Fibroblast of mammary gland (primary cell): ENCODE data around the gene CACNA1B.

ENCODE experiments used
- DNase-seq: peaks from one replicate; pipeline ENCODE4 v3.0.0-alpha.2; 2010; ENCODE audit warnings: low read depth
- H3K4me3 ChIP-seq: 2 replicates; pipeline ENCODE4 v1.5.1; 2011; ENCODE audit warnings: low read depth, mild to moderate bottlenecking, low read length, moderate library complexity; ENCODE audit not compliant: control insufficient read depth
- TF ChIP-seq, protein P1 (sequence below): conservative IDR thresholded peaks from 2 replicates; pipeline ENCODE4 v1.5.1; 2011; ENCODE audit warnings: low read depth, low read length, inconsistent platforms; ENCODE audit not compliant: control insufficient read depth, insufficient read depth

The CACNA1B gene

DNA sequence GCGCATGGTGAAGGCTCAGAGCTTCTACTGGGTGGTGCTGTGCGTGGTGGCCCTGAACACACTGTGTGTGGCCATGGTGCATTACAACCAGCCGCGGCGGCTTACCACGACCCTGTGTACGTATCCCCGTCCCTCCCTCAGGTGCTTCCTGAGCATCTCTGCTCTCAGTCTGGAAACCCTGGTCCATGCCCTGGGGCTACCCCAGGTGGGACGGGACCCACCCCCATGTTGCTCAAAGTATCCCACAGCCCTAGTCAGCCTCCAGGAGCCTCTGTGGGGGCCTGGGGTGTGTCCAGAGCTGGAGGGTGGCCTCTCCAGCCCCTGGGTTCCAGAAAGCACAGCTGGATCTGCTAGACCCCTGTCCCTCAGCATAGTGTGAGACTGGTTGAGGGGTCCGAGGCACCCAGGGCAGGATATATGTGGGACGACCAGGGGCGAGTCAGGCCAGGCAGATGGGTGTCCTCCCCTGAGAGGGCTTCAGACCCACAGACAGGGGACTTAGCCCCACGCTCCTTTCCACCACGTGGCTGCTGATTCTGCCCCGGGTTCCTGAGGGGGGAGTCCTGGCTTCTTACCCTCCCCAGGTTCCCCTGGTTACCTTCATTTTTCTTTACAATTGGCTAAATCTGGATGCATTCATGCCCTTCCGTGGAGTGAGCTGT, 94.0 kb downstream of the CACNA1B start:
- no peak for DNase-seq
- TF ChIP-seq, protein P1, sequence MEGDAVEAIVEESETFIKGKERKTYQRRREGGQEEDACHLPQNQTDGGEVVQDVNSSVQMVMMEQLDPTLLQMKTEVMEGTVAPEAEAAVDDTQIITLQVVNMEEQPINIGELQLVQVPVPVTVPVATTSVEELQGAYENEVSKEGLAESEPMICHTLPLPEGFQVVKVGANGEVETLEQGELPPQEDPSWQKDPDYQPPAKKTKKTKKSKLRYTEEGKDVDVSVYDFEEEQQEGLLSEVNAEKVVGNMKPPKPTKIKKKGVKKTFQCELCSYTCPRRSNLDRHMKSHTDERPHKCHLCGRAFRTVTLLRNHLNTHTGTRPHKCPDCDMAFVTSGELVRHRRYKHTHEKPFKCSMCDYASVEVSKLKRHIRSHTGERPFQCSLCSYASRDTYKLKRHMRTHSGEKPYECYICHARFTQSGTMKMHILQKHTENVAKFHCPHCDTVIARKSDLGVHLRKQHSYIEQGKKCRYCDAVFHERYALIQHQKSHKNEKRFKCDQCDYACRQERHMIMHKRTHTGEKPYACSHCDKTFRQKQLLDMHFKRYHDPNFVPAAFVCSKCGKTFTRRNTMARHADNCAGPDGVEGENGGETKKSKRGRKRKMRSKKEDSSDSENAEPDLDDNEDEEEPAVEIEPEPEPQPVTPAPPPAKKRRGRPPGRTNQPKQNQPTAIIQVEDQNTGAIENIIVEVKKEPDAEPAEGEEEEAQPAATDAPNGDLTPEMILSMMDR = no peak
- H3K4me3 ChIP-seq = no peak overlapping the region

DNA sequence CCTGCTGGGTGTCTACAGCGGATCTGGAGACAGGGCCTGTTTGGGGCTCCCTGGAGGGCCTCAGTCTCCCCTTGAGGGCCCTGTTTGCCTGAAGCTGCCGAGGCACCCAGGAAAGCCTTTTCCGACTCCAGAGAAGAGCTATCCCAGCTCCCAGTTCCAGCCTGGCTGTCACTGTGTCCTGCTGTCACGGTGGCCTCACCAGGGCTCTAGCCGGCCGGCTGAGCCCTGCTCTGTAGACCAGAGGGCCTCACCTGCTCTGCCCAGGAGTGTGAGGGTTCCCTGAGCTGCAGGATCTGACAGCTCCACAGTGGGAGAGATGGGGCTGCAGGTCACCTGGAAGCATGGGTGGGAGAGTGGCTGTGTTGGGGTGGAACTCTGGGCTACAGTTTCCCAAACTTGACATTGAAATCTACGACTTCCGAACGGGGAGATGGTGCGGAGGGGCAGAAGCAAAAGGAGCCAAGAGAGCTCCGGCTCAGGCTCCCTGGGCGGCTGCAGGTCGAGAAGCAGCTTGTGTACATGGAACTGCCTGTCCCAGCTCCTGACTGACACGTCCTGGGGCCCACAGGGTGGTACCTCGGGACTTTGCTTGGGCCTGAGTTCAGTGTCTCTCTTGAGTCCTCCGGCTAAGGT, 94.9 kb downstream of the CACNA1B start:
- TF ChIP-seq, protein P1 = no peak
- no peak overlapping the region for H3K4me3 ChIP-seq
- DNase-seq = no peak

DNA sequence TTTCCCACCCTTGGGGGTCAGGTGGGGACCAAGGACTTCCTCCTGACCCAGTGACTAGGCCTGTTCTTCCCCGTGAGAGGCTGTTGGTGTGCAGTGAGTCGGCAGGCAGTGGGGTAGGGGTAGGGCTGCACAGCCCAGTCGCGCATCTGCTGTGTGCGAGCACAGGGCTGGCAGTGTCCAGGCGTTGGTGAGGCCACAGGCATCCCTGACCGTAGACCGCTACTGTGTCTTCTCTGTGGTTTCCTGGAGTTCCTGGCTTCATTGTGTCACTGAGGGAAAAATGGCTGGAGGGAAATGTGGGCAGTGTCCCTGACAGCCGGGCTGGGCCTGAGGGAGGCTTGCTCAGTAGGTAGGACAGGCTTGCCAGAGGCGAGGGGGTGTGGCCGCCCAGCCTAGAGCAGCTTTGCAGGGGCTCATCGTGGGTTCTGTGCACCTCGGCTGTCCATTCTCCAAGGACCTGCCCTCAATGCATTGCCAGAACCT, 95.4 kb downstream of the CACNA1B start:
- DNase-seq = no peak
- no peak overlapping the region for H3K4me3 ChIP-seq
- TF ChIP-seq, protein P1 = no peak

DNA sequence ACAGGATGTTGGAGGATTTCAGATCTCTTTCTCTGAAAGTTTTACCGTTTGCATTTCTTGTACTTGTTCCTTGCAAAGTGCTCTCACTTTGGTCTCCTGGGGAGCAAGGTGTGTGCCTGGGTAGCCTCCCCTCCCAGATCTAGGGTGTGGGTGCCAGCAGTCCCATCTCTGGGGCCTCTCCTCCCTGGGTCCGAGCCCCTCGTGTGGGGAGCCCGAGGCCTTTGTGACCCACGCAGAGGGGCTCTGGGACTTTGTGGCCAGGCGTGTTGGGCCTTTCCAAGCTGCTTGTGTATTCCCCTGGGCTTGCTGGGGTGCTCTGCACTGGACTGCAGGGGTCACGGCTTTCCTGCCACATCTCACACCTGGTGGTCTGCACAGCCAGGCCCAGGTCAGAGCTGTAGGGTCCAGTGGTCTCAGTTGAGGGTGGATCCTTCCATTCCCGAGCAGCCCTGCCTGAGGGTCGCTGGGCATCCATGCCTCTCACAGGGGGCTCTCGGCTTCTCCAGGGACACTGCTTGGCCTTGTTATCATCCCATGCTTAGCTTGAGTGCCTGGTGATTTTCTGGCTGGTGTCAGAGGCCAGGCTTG, 96.3 kb downstream of the CACNA1B start:
- no peak overlapping the region for H3K4me3 ChIP-seq
- TF ChIP-seq, protein P1 = no peak
- no peak for DNase-seq

DNA sequence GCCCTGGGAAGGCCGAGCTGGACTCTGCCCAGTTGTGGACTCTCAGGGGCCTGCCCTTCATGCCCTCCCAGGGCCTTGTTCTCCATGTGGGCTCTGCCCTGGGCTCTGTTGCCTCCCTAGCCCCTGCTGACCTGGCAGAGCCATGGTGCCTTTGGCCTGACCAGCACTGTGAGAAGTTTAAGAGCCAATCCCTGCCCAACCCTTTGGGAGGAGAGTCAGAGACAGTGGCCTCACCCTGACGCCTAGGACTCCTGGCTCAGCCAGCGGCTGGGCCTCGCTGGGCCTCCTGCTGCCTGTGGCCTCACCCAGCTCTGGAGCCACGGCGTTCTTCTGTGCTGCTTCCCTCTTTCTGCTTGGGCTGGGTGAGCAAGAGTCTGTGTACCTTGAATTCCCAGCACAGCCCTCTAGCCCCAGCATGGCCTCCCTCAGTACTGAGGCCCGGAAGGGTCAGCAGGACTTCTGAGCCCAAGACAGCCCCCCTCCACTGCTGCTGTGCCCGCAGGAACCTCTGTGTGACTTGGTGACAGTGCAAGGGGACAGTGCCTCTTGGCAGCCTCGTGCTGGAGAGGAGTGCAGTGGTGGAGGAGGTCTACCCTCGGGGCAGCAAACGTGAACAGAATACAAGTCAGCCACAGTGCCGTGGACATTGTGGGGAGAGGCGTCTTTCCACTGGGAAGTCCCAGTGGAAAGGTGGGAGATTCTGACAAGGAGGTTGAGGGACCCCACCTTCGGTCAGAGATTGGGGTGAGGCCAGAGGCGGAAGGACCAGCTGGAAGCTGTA, 97.4 kb downstream of the CACNA1B start:
- DNase-seq = no peak
- H3K4me3 ChIP-seq = no peak overlapping the region
- TF ChIP-seq, protein P1 = no peak

DNA sequence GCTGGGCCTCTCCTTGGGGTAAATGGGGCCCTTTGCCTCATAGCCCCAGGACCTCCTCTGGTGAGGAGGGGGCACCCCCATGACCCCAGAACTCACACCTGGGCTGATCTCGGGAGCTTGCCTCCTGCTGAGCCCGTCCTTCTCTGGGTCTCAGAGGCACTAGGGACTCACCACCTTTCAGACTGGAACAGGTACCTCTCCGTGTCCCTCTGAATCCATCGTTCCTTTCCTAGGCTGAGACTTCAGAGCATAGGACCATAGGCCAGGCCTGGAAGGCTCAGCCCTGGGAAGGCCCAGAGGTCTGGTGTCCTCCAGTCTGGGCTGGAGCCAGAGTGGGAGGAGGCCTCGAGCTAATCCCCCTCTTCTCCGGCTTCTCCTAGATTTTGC, 97.9 kb downstream of the CACNA1B start:
- no peak for DNase-seq
- TF ChIP-seq, protein P1 = no peak
- no peak overlapping the region for H3K4me3 ChIP-seq
